Progenitor cell of endocrine pancreas (in vitro differentiated cells): ENCODE data around the gene LPP. TPM values are rescaled to one million over a fixed set of nuclear protein-coding genes. Genes with fewer than 3 reads are reported as not detected.

ENCODE experiments used
- DNase-seq: peaks from one replicate; pipeline ENCODE4 v3.0.0; 2021; ENCODE audit warnings: low spot score; ENCODE audit not compliant: unreplicated experiment
- H3K27ac Mint-ChIP-seq: 2 replicates; pipeline ENCODE4 v1.8.0; 2021; ENCODE audit warnings: mild to moderate bottlenecking, moderate library complexity, mixed read lengths
- H3K27me3 Mint-ChIP-seq: 2 replicates; pipeline ENCODE4 v1.8.0; 2021; ENCODE audit warnings: mixed read lengths
- H3K36me3 Mint-ChIP-seq: 2 replicates; pipeline ENCODE4 v1.8.0; 2022; ENCODE audit warnings: mixed read lengths; ENCODE audit not compliant: insufficient read depth
- H3K4me1 Mint-ChIP-seq: 2 replicates; pipeline ENCODE4 v1.8.0; 2021; ENCODE audit warnings: low read depth, mixed read lengths
- H3K4me3 Mint-ChIP-seq: 2 replicates; pipeline ENCODE4 v1.8.0; 2021; ENCODE audit warnings: low read depth, mild to moderate bottlenecking, moderate library complexity, mixed read lengths
- H3K9me3 Mint-ChIP-seq: 2 replicates; pipeline ENCODE4 v1.8.0; 2021; ENCODE audit warnings: low read depth, mixed read lengths
- total RNA-seq: library from RNA; stranded (reverse); gene quantifications from 2 replicates; pipeline ENCODE4 v1.2.1, GENCODE V29; 2021
- TF ChIP-seq, protein P1 (sequence below): fragments of 200-600 bp; sonication (generic); IDR thresholded peaks from one replicate; pipeline ENCODE4 v1.5.0; 2021; ENCODE audit warnings: antibody characterized with exemption, mild to moderate bottlenecking; ENCODE audit not compliant: unreplicated experiment

Gene LPP
- total RNA-seq, 1 donor from 2014 or later = 131 TPM

GRCh38 chr3:188832961-188833721, 679.2 kb downstream of the LPP start:
- TF ChIP-seq, protein P1, sequence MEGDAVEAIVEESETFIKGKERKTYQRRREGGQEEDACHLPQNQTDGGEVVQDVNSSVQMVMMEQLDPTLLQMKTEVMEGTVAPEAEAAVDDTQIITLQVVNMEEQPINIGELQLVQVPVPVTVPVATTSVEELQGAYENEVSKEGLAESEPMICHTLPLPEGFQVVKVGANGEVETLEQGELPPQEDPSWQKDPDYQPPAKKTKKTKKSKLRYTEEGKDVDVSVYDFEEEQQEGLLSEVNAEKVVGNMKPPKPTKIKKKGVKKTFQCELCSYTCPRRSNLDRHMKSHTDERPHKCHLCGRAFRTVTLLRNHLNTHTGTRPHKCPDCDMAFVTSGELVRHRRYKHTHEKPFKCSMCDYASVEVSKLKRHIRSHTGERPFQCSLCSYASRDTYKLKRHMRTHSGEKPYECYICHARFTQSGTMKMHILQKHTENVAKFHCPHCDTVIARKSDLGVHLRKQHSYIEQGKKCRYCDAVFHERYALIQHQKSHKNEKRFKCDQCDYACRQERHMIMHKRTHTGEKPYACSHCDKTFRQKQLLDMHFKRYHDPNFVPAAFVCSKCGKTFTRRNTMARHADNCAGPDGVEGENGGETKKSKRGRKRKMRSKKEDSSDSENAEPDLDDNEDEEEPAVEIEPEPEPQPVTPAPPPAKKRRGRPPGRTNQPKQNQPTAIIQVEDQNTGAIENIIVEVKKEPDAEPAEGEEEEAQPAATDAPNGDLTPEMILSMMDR = no peak
- Mint-ChIP-seq H3K4me1 (peaks cover 6% of the 10 kb centered on the region), H3K27me3 (no peaks in the 10 kb centered on the region), H3K4me3 (no peak overlapping the region), H3K9me3 (no peaks in the 10 kb centered on the region), H3K27ac (no peak overlapping the region), H3K36me3 (no peaks in the 10 kb centered on the region)
- no peak for DNase-seq

DNA sequence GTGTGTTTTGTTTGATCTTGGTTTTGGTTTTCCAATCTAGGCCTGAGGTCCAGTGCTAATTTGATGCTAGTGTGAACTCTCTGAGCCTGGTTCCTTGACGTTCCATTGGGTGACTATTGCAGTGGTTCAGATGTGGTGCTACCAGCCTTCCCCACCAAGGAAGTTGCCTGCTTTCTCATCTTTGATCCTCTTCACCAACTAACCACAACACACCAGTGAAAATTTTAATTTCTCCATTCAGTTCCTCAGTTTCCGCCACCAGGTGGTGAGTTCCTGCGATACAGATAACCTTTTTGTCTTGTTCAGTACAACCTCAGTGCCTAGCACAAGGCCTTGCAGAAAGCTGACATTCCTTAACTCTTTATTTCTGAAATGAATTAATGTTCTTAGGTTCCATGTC, 680.4 kb downstream of the LPP start:
- TF ChIP-seq, protein P1 = no peak
- Mint-ChIP-seq H3K4me3 (no peak overlapping the region), H3K27ac (no peak overlapping the region), H3K27me3 (no peaks in the 10 kb centered on the region), H3K9me3 (peaks cover 4% of the 10 kb centered on the region), H3K4me1 (peaks cover 9% of the 10 kb centered on the region), H3K36me3 (no peaks in the 10 kb centered on the region)
- no peak for DNase-seq

DNA sequence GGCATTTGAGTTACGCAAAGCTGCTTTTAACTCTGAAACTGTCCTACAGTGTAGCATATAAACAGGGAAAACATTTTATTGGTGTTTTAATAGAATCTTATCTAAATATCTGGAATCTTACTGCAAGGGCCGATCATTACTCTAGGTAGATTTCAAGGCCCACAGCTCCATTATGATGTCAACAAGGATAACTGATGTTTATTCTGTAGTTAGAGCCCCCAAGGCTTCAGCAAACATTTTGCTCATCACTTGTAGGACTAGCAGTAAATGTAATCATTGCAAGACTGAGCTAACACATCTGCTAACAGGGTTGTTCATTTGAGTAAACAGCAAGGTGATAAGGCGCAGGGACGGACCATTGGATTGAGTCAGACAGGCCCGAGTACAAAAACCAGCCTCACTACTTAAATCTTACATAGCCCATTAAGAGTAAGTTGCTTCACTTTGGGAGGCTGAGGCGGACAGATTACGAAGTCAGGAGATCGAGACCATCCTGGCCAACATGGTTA, 685.3 kb downstream of the LPP start:
- H3K36me3 Mint-ChIP-seq = peaks cover 3% of the 10 kb centered on the region
- no peak for DNase-seq
- TF ChIP-seq, protein P1 = no peak
- no peak overlapping the region for H3K4me3 Mint-ChIP-seq
- H3K27ac Mint-ChIP-seq = no peak overlapping the region
- H3K9me3 Mint-ChIP-seq = peaks cover 7% of the 10 kb centered on the region
- peaks cover 13% of the 10 kb centered on the region for H3K4me1 Mint-ChIP-seq
- no peaks in the 10 kb centered on the region for H3K27me3 Mint-ChIP-seq

- Mint-ChIP-seq H3K27me3 (no peaks in the 10 kb centered on the region), H3K4me1 (peaks cover 13% of the 10 kb centered on the region), H3K4me3 (no peak overlapping the region), H3K27ac (no peak overlapping the region), H3K9me3 (peaks cover 7% of the 10 kb centered on the region), H3K36me3 (peaks cover 3% of the 10 kb centered on the region)
- TF ChIP-seq, protein P1 = no peak
- DNase-seq = no peak
Measured at GRCh38 chr3:188840290-188840689, 686.3 kb downstream of the LPP start.

GRCh38 chr3:188841906-188842305, 687.9 kb downstream of the LPP start:
- no peaks in the 10 kb centered on the region for H3K27me3 Mint-ChIP-seq
- peaks cover 7% of the 10 kb centered on the region for H3K9me3 Mint-ChIP-seq
- DNase-seq = no peak
- TF ChIP-seq, protein P1 = no peak
- no peak overlapping the region for H3K27ac Mint-ChIP-seq
- no peak overlapping the region for H3K4me3 Mint-ChIP-seq
- peaks cover 13% of the 10 kb centered on the region for H3K4me1 Mint-ChIP-seq
- H3K36me3 Mint-ChIP-seq = peaks cover 3% of the 10 kb centered on the region
